HCT116 (cell line): ENCODE measurements around the gene COX7A2L. TPM values are rescaled to one million over a fixed set of nuclear protein-coding genes. Genes with fewer than 3 reads are reported as not detected.

Experiments used
- ATAC-seq: fragments of 200-7000 bp; cut with Tn5 transposase; 2 replicates; pipeline ENCODE4 v1.9.1; 2020; ENCODE audit warnings: mild to moderate bottlenecking, moderate library complexity
- BruUV-seq: library from RNA; stranded (reverse); fragments of 400-500 nt; replicated peaks from 2 replicates; lab custom pipeline; 2021; lab: Mats Ljungman, UMichigan
- CTCF ChIA-PET: fragments of 300-600 bp; sonication (Branson Sonifier 250); formaldehyde crosslinking; loops from one replicate; lab custom pipeline; 2021; ENCODE audit warnings: antibody characterized with exemption; lab: Charles Lee
- POLR2A ChIA-PET: fragments of 300-600, 350-600 bp; sonication (Branson Sonifier 250); formaldehyde crosslinking; loops from one replicate; lab custom pipeline; 2021; ENCODE audit warnings: antibody characterized with exemption; lab: Charles Lee
- RAD21 ChIA-PET, 2 experiments: fragments of 300-600 bp; sonication (Branson Sonifier 250); formaldehyde crosslinking; loops; one replicate each; lab custom pipeline; 2023; ENCODE audit warnings: low total read pairs in 2 of 2; ENCODE audit not compliant: uncharacterized antibody in 2 of 2, unreplicated experiment in 2 of 2, low non-redundant PET in 1 of 2; lab: Charles Lee
- DNase-seq: peaks from one replicate; pipeline ENCODE4 v3.0.0-alpha.2; 2010; ENCODE audit warnings: low read depth, low spot score
- H2AFZ ChIP-seq: fragments of 200-600 bp; shearing (Covaris generic), sonication (generic); 2 replicates; pipeline ENCODE4 v1.6.1; 2017; ENCODE audit warnings: low read depth, mixed run types, mixed read lengths, antibody characterized with exemption, low read length; ENCODE audit not compliant: poor library complexity, severe bottlenecking
- H3K27ac ChIP-seq: 2 replicates; pipeline ENCODE4 v1.5.1; 2012; ENCODE audit warnings: low read depth, low read length
- H3K27me3 ChIP-seq: fragments of 200-600 bp; sonication (generic); 2 replicates; pipeline ENCODE4 v1.6.1; 2016; ENCODE audit warnings: mixed run types, low read length, mixed read lengths; ENCODE audit not compliant: insufficient read depth
- H3K36me3 ChIP-seq, 2 experiments: fragments of 200-500 bp in 1 of 2; fragments of 200-600 bp in 1 of 2; sonication (Bioruptor generic) in 1 of 2; sonication (generic) in 1 of 2; 2 replicates each; pipeline versions ENCODE4 v1.5.1 to v1.6.1; 2014 to 2016; ENCODE audit warnings: low read length in 2 of 2, inconsistent platforms in 1 of 2, mixed read lengths in 1 of 2, mixed run types in 1 of 2; ENCODE audit not compliant: insufficient read depth in 2 of 2, control insufficient read depth in 1 of 2
- H3K4me1 ChIP-seq, 2 experiments: fragments of 200-600 bp in 1 of 2; sonication (generic) in 1 of 2; 2 replicates each; pipeline versions ENCODE4 v1.5.1 to v1.6.1; 2012 to 2017; ENCODE audit warnings: low read length in 2 of 2, inconsistent platforms in 1 of 2, mild to moderate bottlenecking in 1 of 2, mixed read lengths in 1 of 2, mixed run types in 1 of 2, moderate library complexity in 1 of 2; ENCODE audit not compliant: insufficient read depth in 2 of 2, control insufficient read depth in 1 of 2
- H3K4me2 ChIP-seq: fragments of 200-600 bp; sonication (generic); 2 replicates; pipeline ENCODE4 v1.6.1; 2017; ENCODE audit warnings: mixed run types, low read length, mixed read lengths
- H3K4me3 ChIP-seq, 2 experiments: fragments of 200-600 bp in 1 of 2; sonication (generic) in 1 of 2; replicated peaks in 1 of 2; 2 replicates each; pipeline ENCODE4 v1.5.1; 2011 to 2016; ENCODE audit warnings: low read length in 2 of 2, control low read depth in 1 of 2, low read depth in 1 of 2, mild to moderate bottlenecking in 1 of 2, mixed read lengths in 1 of 2, mixed run types in 1 of 2
- H3K79me2 ChIP-seq: fragments of 200-600 bp; sonication (generic); 2 replicates; pipeline ENCODE4 v1.6.1; 2017; ENCODE audit warnings: mild to moderate bottlenecking, mixed run types, low read length, moderate library complexity, mixed read lengths; ENCODE audit not compliant: insufficient read depth
- H3K9ac ChIP-seq: fragments of 200-600 bp; sonication (generic); 2 replicates; pipeline ENCODE4 v1.6.1; 2016; ENCODE audit warnings: low read length, mixed read lengths
- H3K9me2 ChIP-seq: fragments of 200-600 bp; sonication (generic), shearing (Covaris generic); 2 replicates; pipeline ENCODE4 v1.6.1; 2017; ENCODE audit warnings: mixed run types, mild to moderate bottlenecking, moderate library complexity; ENCODE audit not compliant: insufficient read depth
- H3K9me3 ChIP-seq, 2 experiments: fragments of 200-500 bp in 1 of 2; fragments of 200-600 bp in 1 of 2; sonication (Bioruptor generic) in 1 of 2; sonication (generic) in 1 of 2; 2 replicates each; pipeline ENCODE4 v1.6.1; 2014 to 2017; ENCODE audit warnings: low read length in 2 of 2, mixed read lengths in 2 of 2, inconsistent platforms in 1 of 2, low read depth in 1 of 2, mild to moderate bottlenecking in 1 of 2, mixed run types in 1 of 2, moderate library complexity in 1 of 2; ENCODE audit not compliant: control insufficient read depth in 1 of 2, insufficient read depth in 1 of 2
- H4K20me1 ChIP-seq: fragments of 200-600 bp; sonication (generic), shearing (Covaris generic); 2 replicates; pipeline ENCODE4 v1.6.1; 2017; ENCODE audit warnings: mixed run types, mild to moderate bottlenecking, moderate library complexity; ENCODE audit not compliant: insufficient read depth
- CEBPB ChIP-seq: IDR thresholded peaks from 2 replicates; pipeline ENCODE4 v1.6.1; 2012; ENCODE audit warnings: low read depth
- CTCF ChIP-seq, 3 experiments: fragments of 200-600 bp in 1 of 3; sonication (generic) in 1 of 3; IDR thresholded peaks in 2 of 3; conservative IDR thresholded peaks in 1 of 3; 2 replicates each; pipeline ENCODE4 v1.5.1; 2012 to 2017; ENCODE audit warnings: low read depth in 2 of 3, low read length in 2 of 3, antibody characterized with exemption in 1 of 3, borderline replicate concordance in 1 of 3, control low read depth in 1 of 3, mild to moderate bottlenecking in 1 of 3, mixed read lengths in 1 of 3, mixed run types in 1 of 3, moderate library complexity in 1 of 3; ENCODE audit not compliant: insufficient read depth in 1 of 3
- JUND ChIP-seq: IDR thresholded peaks from 2 replicates; pipeline ENCODE4 v1.6.1; 2012
- POLR2A ChIP-seq: IDR thresholded peaks from 2 replicates; pipeline ENCODE4 v1.7.0; 2011; ENCODE audit warnings: borderline replicate concordance; ENCODE audit not compliant: insufficient read depth, insufficient read length; ENCODE audit errors: extremely low read depth
- POLR2AphosphoS5 ChIP-seq: IDR thresholded peaks from 2 replicates; pipeline ENCODE4 v1.6.1; 2011; ENCODE audit warnings: mild to moderate bottlenecking, low read depth, low read length, moderate library complexity
- RAD21 ChIP-seq: IDR thresholded peaks from 2 replicates; pipeline ENCODE4 v1.6.1; 2012; ENCODE audit warnings: low read depth, mild to moderate bottlenecking
- SIN3A ChIP-seq: IDR thresholded peaks from 2 replicates; pipeline ENCODE4 v1.6.1; 2012; ENCODE audit warnings: low read depth
- SP1 ChIP-seq: IDR thresholded peaks from 2 replicates; pipeline ENCODE4 v1.6.1; 2012; ENCODE audit warnings: low read depth
- TCF7L2 ChIP-seq: IDR thresholded peaks from 2 replicates; pipeline ENCODE4 v1.7.0; 2011; ENCODE audit warnings: borderline replicate concordance, inconsistent platforms; ENCODE audit not compliant: insufficient read depth, insufficient read length; ENCODE audit errors: extremely low read depth
- ZFX ChIP-seq: fragments of 450-650 bp; IDR thresholded peaks from 2 replicates; pipeline ENCODE4 v1.6.1; 2017
- ZNF274 ChIP-seq: fragments of 200-500 bp; sonication (Bioruptor generic); IDR thresholded peaks from 2 replicates; pipeline ENCODE4 v1.6.1; 2014; ENCODE audit warnings: mild to moderate bottlenecking, low read depth, low read length, inconsistent platforms
- intact Hi-C: fragments of 100-400 bp; cut with micrococcal nuclease; formaldehyde crosslinking; loops from 2 replicates; pipeline ENCODE4 v1.10.0; 2022
- total RNA-seq: library from RNA; stranded (reverse); gene quantifications from one replicate; pipeline ENCODE4 v1.2.1, GENCODE V29; 2021; ENCODE audit not compliant: unreplicated experiment
- TF ChIP-seq, protein P1 (sequence below): IDR thresholded peaks from 2 replicates; pipeline ENCODE4 v1.6.1; 2012
- TF ChIP-seq, protein P2 (sequence below): IDR thresholded peaks from 2 replicates; pipeline ENCODE4 v1.6.1; 2012; ENCODE audit warnings: low read depth
- TF ChIP-seq, protein P3 (sequence below): IDR thresholded peaks from 2 replicates; pipeline ENCODE4 v1.6.1; 2012

COX7A2L gene
- total RNA-seq, 1 experiment from 2014 or later = 104 TPM

GRCh38 chr2:42328148-42328833 lies 32.7 kb downstream of the COX7A2L start:
- H2AFZ ChIP-seq = no peak overlapping the region
- no peaks in the 10 kb centered on the region for H3K4me1 ChIP-seq
- TF ChIP-seq CTCF (IDR thresholded peaks at IDR 0.05 in 2 of 3, conservative IDR thresholded peaks at IDR 0.05 in 1 of 3; ENCODE audit: borderline replicate concordance in 1 of 3, insufficient read depth in 1 of 3, low read depth in 2 of 3, low read length in 2 of 3) = peak; percentile 44 to 60 (median 60); a peak in 5 of 6 replicates
- TF ChIP-seq RAD21 = peak; percentile 63
- TF ChIP-seq POLR2A = no peak
- no peak for TF ChIP-seq ZNF274
- no peak for TF ChIP-seq JUND
- ATAC-seq (peak; percentile 65), DNase-seq (peak; percentile 7)
- ChIA-PET RAD21 (interaction anchor here (0.6 to 1.2 kb wide), 3 partner anchors 232 to 459 kb away, joined by 3 to 5 read pairs (median 4); no protein-coding TSS in a partner anchor), POLR2A (no interaction called here), CTCF (interaction anchor here (0.7 to 3.8 kb wide), 9 partner anchors 8 to 474 kb away, joined by 3 to 54 read pairs (median 4); no protein-coding TSS in a partner anchor)
- no peaks in the 10 kb centered on the region for H3K9me2 ChIP-seq
- no peak overlapping the region for H3K27ac ChIP-seq
- H3K4me2 ChIP-seq = no peak overlapping the region
- no peak overlapping the region for H3K4me3 ChIP-seq
- no peaks in the 10 kb centered on the region for H3K79me2 ChIP-seq
- H3K9ac ChIP-seq = no peak overlapping the region
- H3K27me3 ChIP-seq = no peaks in the 10 kb centered on the region
- peaks cover 10 to 34% of the 10 kb centered on the region in 2 experiments for H3K36me3 ChIP-seq
- intact Hi-C loops = loop anchor here (1.0 to 10.0 kb wide), 2 partner anchors 232 to 483 kb away; no protein-coding TSS in a partner anchor
- BruUV-seq = no TSS peak
- H3K9me3 ChIP-seq = no peaks in the 10 kb centered on the region
- H4K20me1 ChIP-seq = no peaks in the 10 kb centered on the region

GRCh38 chr2:42327125-42327524 lies 33.9 kb downstream of the COX7A2L start:
- no peak overlapping the region for H3K4me2 ChIP-seq
- no peaks in the 10 kb centered on the region for H3K27me3 ChIP-seq
- DNase-seq (no peak), ATAC-seq (no peak)
- no peak overlapping the region for H3K9ac ChIP-seq
- H4K20me1 ChIP-seq = no peaks in the 10 kb centered on the region
- POLR2A ChIA-PET = no interaction called here
- H3K4me3 ChIP-seq = no peak overlapping the region
- intact Hi-C loops = loop anchor here (10.0 kb wide), 1 partner anchor 482 kb away; no protein-coding TSS in a partner anchor
- no peaks in the 10 kb centered on the region for H3K4me1 ChIP-seq
- no peak overlapping the region for H3K27ac ChIP-seq
- H3K79me2 ChIP-seq = no peaks in the 10 kb centered on the region
- H2AFZ ChIP-seq = no peak overlapping the region
- RAD21 ChIA-PET = no interaction called here
- CTCF ChIA-PET = interaction anchor here (1.6 kb wide), 1 partner anchor 231 kb away, joined by 4 read pairs; no protein-coding TSS in a partner anchor
- no peaks in the 10 kb centered on the region for H3K9me2 ChIP-seq
- H3K36me3 ChIP-seq = peaks cover 10 to 25% of the 10 kb centered on the region in 2 experiments
- H3K9me3 ChIP-seq = no peaks in the 10 kb centered on the region
- BruUV-seq = no TSS peak
- TF ChIP-seq TCF7L2 (no peak), RAD21 (no peak), ZFX (no peak), SIN3A (no peak), POLR2AphosphoS5 (no peak), CEBPB (no peak), SP1 (no peak), ZNF274 (no peak)
- TF ChIP-seq, protein P1, sequence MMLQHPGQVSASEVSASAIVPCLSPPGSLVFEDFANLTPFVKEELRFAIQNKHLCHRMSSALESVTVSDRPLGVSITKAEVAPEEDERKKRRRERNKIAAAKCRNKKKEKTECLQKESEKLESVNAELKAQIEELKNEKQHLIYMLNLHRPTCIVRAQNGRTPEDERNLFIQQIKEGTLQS = no peak
- TF ChIP-seq, protein P2, sequence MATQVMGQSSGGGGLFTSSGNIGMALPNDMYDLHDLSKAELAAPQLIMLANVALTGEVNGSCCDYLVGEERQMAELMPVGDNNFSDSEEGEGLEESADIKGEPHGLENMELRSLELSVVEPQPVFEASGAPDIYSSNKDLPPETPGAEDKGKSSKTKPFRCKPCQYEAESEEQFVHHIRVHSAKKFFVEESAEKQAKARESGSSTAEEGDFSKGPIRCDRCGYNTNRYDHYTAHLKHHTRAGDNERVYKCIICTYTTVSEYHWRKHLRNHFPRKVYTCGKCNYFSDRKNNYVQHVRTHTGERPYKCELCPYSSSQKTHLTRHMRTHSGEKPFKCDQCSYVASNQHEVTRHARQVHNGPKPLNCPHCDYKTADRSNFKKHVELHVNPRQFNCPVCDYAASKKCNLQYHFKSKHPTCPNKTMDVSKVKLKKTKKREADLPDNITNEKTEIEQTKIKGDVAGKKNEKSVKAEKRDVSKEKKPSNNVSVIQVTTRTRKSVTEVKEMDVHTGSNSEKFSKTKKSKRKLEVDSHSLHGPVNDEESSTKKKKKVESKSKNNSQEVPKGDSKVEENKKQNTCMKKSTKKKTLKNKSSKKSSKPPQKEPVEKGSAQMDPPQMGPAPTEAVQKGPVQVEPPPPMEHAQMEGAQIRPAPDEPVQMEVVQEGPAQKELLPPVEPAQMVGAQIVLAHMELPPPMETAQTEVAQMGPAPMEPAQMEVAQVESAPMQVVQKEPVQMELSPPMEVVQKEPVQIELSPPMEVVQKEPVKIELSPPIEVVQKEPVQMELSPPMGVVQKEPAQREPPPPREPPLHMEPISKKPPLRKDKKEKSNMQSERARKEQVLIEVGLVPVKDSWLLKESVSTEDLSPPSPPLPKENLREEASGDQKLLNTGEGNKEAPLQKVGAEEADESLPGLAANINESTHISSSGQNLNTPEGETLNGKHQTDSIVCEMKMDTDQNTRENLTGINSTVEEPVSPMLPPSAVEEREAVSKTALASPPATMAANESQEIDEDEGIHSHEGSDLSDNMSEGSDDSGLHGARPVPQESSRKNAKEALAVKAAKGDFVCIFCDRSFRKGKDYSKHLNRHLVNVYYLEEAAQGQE = no peak
- TF ChIP-seq, protein P3, sequence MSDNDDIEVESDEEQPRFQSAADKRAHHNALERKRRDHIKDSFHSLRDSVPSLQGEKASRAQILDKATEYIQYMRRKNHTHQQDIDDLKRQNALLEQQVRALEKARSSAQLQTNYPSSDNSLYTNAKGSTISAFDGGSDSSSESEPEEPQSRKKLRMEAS = no peak
